ENCODE data around the gene RIMBP3B. TPM values are rescaled to one million over a fixed set of nuclear protein-coding genes. Genes with fewer than 3 reads are reported as not detected.
"Not testable (repeated sequence)": the region's sequence is repeated elsewhere in the genome, so short reads cannot be mapped to it uniquely, and the experiment has no call there.

RIMBP3B gene
- total RNA-seq, 1 donor from 2014 or later = not detected

- H3K9ac ChIP-seq (ENCODE audit: low read depth in 1 of 3, low read length in 3 of 3) = peak within 1 kb of the TSS in 1 of 3 donors; percentile 50
- H3K4me1 ChIP-seq (ENCODE audit: control insufficient read depth in 3 of 3, insufficient read depth in 3 of 3, low read length in 3 of 3) = not testable (repeated sequence)
These were observed 33.7 kb downstream of the RIMBP3B start, which contains the start of gene HIC2 for GRCh38 chr22:21417227-21417746. TSS of gene HIC2 (plus strand) at chr22:21417371. CDS start at chr22:21442832, 25,461 bp downstream.

GRCh38 chr22:21417853-21418252 is 34.3 kb downstream of the RIMBP3B start:
- not testable (repeated sequence) for H3K4me1 ChIP-seq (ENCODE audit: control insufficient read depth in 3 of 3, insufficient read depth in 3 of 3, low read length in 3 of 3); H3K27ac ChIP-seq (ENCODE audit: low read depth, low read length); H3K36me3 ChIP-seq (ENCODE audit: control insufficient read depth in 3 of 3, insufficient read depth in 3 of 3, low read length in 3 of 3); H3K9me3 ChIP-seq (ENCODE audit: control insufficient read depth in 3 of 3, low read length in 3 of 3); H3K27me3 ChIP-seq (ENCODE audit: control insufficient read depth in 3 of 3, insufficient read depth in 3 of 3, low read length in 3 of 3)
- Histone ChIP-seq H3K4me3 (ENCODE audit: low read length in 3 of 3) (peak overlapping the region in 2 of 3 donors; percentile 38 to 45), H3K9ac (ENCODE audit: low read depth in 1 of 3, low read length in 3 of 3) (peak overlapping the region in 1 of 3 donors; percentile 50)

More at GRCh38 chr22:21417227-21417746, 33.7 kb downstream of the RIMBP3B start, which contains the start of gene HIC2:
- H3K27me3 ChIP-seq (ENCODE audit: control insufficient read depth in 3 of 3, insufficient read depth in 3 of 3, low read length in 3 of 3); H3K36me3 ChIP-seq (ENCODE audit: control insufficient read depth in 3 of 3, insufficient read depth in 3 of 3, low read length in 3 of 3); H3K27ac ChIP-seq (ENCODE audit: low read depth, low read length); H3K9me3 ChIP-seq (ENCODE audit: control insufficient read depth in 3 of 3, low read length in 3 of 3): not testable (repeated sequence)
- H3K4me3 ChIP-seq (ENCODE audit: low read length in 3 of 3) = peak within 1 kb of the TSS in 2 of 3 donors; percentile 38 to 45

GRCh38 chr22:21418974-21419638 is 35.6 kb downstream of the RIMBP3B start:
- not testable (repeated sequence) for H3K27me3 ChIP-seq (ENCODE audit: control insufficient read depth in 3 of 3, insufficient read depth in 3 of 3, low read length in 3 of 3); H3K4me1 ChIP-seq (ENCODE audit: control insufficient read depth in 3 of 3, insufficient read depth in 3 of 3, low read length in 3 of 3); H3K9ac ChIP-seq (ENCODE audit: low read depth in 1 of 3, low read length in 3 of 3); H3K9me3 ChIP-seq (ENCODE audit: control insufficient read depth in 3 of 3, low read length in 3 of 3); H3K4me3 ChIP-seq (ENCODE audit: low read length in 3 of 3); H3K27ac ChIP-seq (ENCODE audit: low read depth, low read length); H3K36me3 ChIP-seq (ENCODE audit: control insufficient read depth in 3 of 3, insufficient read depth in 3 of 3, low read length in 3 of 3)

- not testable (repeated sequence) for H3K27me3 ChIP-seq (ENCODE audit: control insufficient read depth in 3 of 3, insufficient read depth in 3 of 3, low read length in 3 of 3); H3K4me1 ChIP-seq (ENCODE audit: control insufficient read depth in 3 of 3, insufficient read depth in 3 of 3, low read length in 3 of 3); H3K9me3 ChIP-seq (ENCODE audit: control insufficient read depth in 3 of 3, low read length in 3 of 3); H3K36me3 ChIP-seq (ENCODE audit: control insufficient read depth in 3 of 3, insufficient read depth in 3 of 3, low read length in 3 of 3); H3K9ac ChIP-seq (ENCODE audit: low read depth in 1 of 3, low read length in 3 of 3); H3K27ac ChIP-seq (ENCODE audit: low read depth, low read length); H3K4me3 ChIP-seq (ENCODE audit: low read length in 3 of 3)
These were observed 36.7 kb downstream of the RIMBP3B start for GRCh38 chr22:21420180-21420763.

DNA sequence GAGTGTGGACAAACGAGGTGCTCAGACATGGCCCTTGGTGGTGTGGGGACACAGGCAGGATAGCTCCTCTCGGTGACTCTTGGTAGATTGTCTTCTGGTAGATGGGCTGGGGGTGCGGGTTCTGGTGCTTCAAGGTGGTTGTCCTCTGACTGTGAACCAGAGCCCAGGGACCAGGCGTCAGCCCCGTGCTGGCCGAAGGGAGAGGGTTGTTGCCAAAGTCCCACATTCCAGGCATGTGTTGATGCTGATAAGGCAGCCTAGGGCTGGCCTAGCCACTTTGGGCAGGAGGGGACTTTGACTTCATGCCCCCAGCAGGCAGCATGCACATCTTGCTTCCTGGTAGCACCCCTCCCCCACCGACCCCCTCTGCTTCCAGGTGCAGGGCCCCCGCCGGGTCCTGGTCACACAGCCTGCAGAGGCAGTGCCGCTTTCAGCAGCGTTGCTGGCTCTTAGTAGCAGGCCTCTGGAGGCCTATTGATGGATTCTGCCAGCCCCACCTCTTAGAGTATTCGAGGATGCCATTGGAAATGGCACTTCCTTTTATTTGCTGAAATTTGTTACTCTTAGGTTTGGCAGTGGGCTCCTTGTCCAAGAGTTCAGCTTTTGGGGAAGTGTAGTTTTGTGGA is 40.6 kb downstream of the RIMBP3B start:
- H3K4me1 ChIP-seq (ENCODE audit: control insufficient read depth in 3 of 3, insufficient read depth in 3 of 3, low read length in 3 of 3); H3K27ac ChIP-seq (ENCODE audit: low read depth, low read length); H3K4me3 ChIP-seq (ENCODE audit: low read length in 3 of 3); H3K36me3 ChIP-seq (ENCODE audit: control insufficient read depth in 3 of 3, insufficient read depth in 3 of 3, low read length in 3 of 3); H3K9ac ChIP-seq (ENCODE audit: low read depth in 1 of 3, low read length in 3 of 3); H3K9me3 ChIP-seq (ENCODE audit: control insufficient read depth in 3 of 3, low read length in 3 of 3); H3K27me3 ChIP-seq (ENCODE audit: control insufficient read depth in 3 of 3, insufficient read depth in 3 of 3, low read length in 3 of 3): not testable (repeated sequence)

- not testable (repeated sequence) for H3K9ac ChIP-seq (ENCODE audit: low read depth in 1 of 3, low read length in 3 of 3); H3K4me3 ChIP-seq (ENCODE audit: low read length in 3 of 3); H3K27ac ChIP-seq (ENCODE audit: low read depth, low read length); H3K27me3 ChIP-seq (ENCODE audit: control insufficient read depth in 3 of 3, insufficient read depth in 3 of 3, low read length in 3 of 3); H3K36me3 ChIP-seq (ENCODE audit: control insufficient read depth in 3 of 3, insufficient read depth in 3 of 3, low read length in 3 of 3); H3K9me3 ChIP-seq (ENCODE audit: control insufficient read depth in 3 of 3, low read length in 3 of 3); H3K4me1 ChIP-seq (ENCODE audit: control insufficient read depth in 3 of 3, insufficient read depth in 3 of 3, low read length in 3 of 3)
These were observed 51.1 kb downstream of the RIMBP3B start for GRCh38 chr22:21434378-21435233.

DNA sequence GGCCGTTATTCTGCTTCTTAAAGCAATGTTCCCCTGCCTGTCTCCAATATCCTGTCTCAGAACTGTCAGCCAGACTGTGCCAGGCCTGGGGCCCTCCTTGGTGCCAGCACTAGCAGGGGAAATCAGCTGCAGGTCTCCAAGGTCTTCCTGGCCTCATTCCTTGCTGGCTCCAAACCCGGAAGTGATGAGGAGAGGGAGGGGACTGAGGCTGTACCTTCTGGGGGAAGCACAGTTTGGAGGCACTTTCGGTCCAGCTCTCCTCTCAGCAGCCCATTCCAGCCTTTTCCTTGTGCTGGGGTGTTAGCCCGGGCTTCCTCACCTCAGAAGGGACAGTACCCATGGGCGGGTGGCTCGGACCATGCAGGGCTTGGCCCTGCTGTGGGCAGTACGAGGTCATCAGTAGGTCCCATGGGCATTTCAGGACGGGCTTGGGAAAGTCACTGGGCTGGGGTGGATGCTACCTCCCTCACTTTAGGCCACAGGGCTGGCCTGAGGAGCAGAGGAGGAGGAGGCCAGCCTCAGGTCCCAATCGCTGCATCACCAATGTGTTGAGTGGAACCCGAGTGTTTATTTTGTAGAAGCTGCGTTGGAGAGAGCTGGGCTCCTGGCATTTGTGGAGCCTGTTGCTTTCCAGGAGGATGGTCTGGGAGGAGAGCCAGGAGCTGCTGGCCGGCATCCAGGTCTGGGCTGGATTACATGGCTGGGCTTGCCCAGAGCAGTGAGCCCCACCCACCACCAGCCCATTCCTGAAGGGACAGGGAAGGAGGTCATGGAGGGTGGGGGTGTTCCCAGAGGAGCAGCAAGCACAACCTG is 52.7 kb downstream of the RIMBP3B start:
- H3K27ac ChIP-seq (ENCODE audit: low read depth, low read length); H3K27me3 ChIP-seq (ENCODE audit: control insufficient read depth in 3 of 3, insufficient read depth in 3 of 3, low read length in 3 of 3); H3K36me3 ChIP-seq (ENCODE audit: control insufficient read depth in 3 of 3, insufficient read depth in 3 of 3, low read length in 3 of 3); H3K9me3 ChIP-seq (ENCODE audit: control insufficient read depth in 3 of 3, low read length in 3 of 3); H3K4me3 ChIP-seq (ENCODE audit: low read length in 3 of 3); H3K9ac ChIP-seq (ENCODE audit: low read depth in 1 of 3, low read length in 3 of 3); H3K4me1 ChIP-seq (ENCODE audit: control insufficient read depth in 3 of 3, insufficient read depth in 3 of 3, low read length in 3 of 3): not testable (repeated sequence)

- H3K9ac ChIP-seq (ENCODE audit: low read depth in 1 of 3, low read length in 3 of 3); H3K4me1 ChIP-seq (ENCODE audit: control insufficient read depth in 3 of 3, insufficient read depth in 3 of 3, low read length in 3 of 3); H3K36me3 ChIP-seq (ENCODE audit: control insufficient read depth in 3 of 3, insufficient read depth in 3 of 3, low read length in 3 of 3); H3K27me3 ChIP-seq (ENCODE audit: control insufficient read depth in 3 of 3, insufficient read depth in 3 of 3, low read length in 3 of 3); H3K4me3 ChIP-seq (ENCODE audit: low read length in 3 of 3); H3K27ac ChIP-seq (ENCODE audit: low read depth, low read length); H3K9me3 ChIP-seq (ENCODE audit: control insufficient read depth in 3 of 3, low read length in 3 of 3): not testable (repeated sequence)
These were observed 54.5 kb downstream of the RIMBP3B start for GRCh38 chr22:21438013-21438412.

Data from skeletal muscle tissue (tissue), 4 donors.